Measurements from ENCODE around the gene KIFAP3. TPM values are rescaled to one million over a fixed set of nuclear protein-coding genes. Genes with fewer than 3 reads are reported as not detected.
"Not testable (repeated sequence)": the region's sequence is repeated elsewhere in the genome, so short reads cannot be mapped to it uniquely, and the experiment has no call there.

The KIFAP3 gene
- total and polyA plus RNA-seq, 12 donors, result 16.5 to 84.0 (median 54.0) TPM

DNA sequence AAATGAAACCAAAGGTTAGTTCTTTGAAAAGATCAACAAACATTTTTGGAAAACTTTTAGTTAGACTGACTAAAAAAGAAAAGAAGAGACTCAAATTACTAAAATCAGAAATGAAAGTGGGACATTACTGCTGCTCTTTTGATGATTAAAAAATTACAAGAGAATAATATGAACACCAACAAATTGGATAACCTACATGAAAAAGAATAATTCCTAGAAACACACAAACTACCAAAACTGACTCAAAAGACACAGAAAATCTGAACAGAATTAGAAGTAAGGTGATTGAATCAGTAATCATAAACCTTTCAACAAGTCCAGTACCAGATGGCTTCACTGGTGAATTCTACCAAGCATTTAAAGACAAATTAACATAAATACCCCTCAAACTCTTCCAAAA, 5.6 kb downstream of the KIFAP3 start:
- ATAC-seq (no peak), DNase-seq (no peak)
- TF ChIP-seq CTCF (IDR thresholded peaks at IDR 0.05), result no peak
- peaks cover 0 to 14% (median 0%) of the 10 kb centered on the region in 9 donors for H3K36me3 ChIP-seq
- intact Hi-C loops (cut with DNase I), result no loop called here
- H3K4me1 ChIP-seq, result peaks cover 0 to 54% (median 41%) of the 10 kb centered on the region in 9 donors
- H3K4me3 ChIP-seq, result peak overlapping the region in 2 of 10 donors; percentile 1 to 7
- no peaks in the 10 kb centered on the region for H3K27me3 ChIP-seq
- H3K9me3 ChIP-seq, result peaks cover 0 to 28% (median 2%) of the 10 kb centered on the region in 11 donors
- H3K27ac ChIP-seq, result peak overlapping the region in 4 of 10 donors; percentile 3 to 54 (median 19)

DNA sequence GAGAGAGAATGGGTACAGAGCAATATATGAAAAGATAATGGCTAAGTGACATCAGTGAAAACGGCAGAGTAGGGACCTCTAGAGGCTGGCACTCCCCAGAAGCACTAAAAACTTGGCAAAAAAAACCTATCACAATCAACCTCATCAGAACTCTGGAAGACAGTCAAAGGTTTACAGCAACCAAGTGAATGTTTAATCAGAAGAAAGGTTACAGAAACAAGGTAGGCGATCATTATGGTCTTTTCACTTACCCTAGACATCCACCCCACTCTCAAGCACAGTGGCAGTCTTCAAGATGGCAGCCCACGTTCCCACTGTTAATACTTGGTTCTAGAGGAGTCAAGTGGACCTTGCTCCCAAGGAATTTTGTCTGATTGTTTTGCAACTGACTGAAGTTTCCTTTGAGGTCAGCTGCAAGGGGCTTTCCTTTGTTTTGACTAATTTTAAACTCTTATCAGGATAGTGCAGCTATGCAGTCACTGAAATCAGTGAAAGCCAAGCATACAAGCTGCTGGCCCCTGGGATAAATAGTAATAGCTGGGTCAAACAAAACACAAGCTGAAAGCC, 7.2 kb downstream of the KIFAP3 start:
- DNase-seq (no peak), ATAC-seq (peak in 5 of 8 donors; percentile 38 to 70 (median 61))
- peaks cover 0 to 48% (median 27%) of the 10 kb centered on the region in 9 donors for H3K4me1 ChIP-seq
- H3K36me3 ChIP-seq, result peaks cover 0 to 14% (median 0%) of the 10 kb centered on the region in 9 donors
- intact Hi-C loops (cut with DNase I), result no loop called here
- no peaks in the 10 kb centered on the region for H3K27me3 ChIP-seq
- whole genome bisulfite sequencing, 2 donors, result 43 to 54% methylated on average over 3 of the region's 3 CpGs
- H3K4me3 ChIP-seq, result no peak overlapping the region
- peaks cover 0 to 28% (median 2%) of the 10 kb centered on the region in 11 donors for H3K9me3 ChIP-seq
- peak overlapping the region in 7 of 10 donors; percentile 11 to 28 (median 12) for H3K27ac ChIP-seq
- TF ChIP-seq CTCF (IDR thresholded peaks at IDR 0.05), result peak in 3 of 9 donors; percentile 20 to 33 (median 25)

GRCh38 chr1:170064821-170065220, 9.7 kb downstream of the KIFAP3 start:
- H3K4me3 ChIP-seq, result no peak overlapping the region
- no peak for TF ChIP-seq CTCF (IDR thresholded peaks at IDR 0.05)
- intact Hi-C loops (cut with DNase I), result no loop called here
- peaks cover 0 to 15% (median 0%) of the 10 kb centered on the region in 11 donors for H3K9me3 ChIP-seq
- DNase-seq, result no peak
- 74% methylated on average over 1 of the region's 1 CpG for WGBS, 2 donors
- no peaks in the 10 kb centered on the region for H3K27me3 ChIP-seq
- ATAC-seq, result no peak
- no peaks in the 10 kb centered on the region for H3K36me3 ChIP-seq
- no peak overlapping the region for H3K27ac ChIP-seq
- peaks cover 0 to 44% (median 26%) of the 10 kb centered on the region in 9 donors for H3K4me1 ChIP-seq

DNA sequence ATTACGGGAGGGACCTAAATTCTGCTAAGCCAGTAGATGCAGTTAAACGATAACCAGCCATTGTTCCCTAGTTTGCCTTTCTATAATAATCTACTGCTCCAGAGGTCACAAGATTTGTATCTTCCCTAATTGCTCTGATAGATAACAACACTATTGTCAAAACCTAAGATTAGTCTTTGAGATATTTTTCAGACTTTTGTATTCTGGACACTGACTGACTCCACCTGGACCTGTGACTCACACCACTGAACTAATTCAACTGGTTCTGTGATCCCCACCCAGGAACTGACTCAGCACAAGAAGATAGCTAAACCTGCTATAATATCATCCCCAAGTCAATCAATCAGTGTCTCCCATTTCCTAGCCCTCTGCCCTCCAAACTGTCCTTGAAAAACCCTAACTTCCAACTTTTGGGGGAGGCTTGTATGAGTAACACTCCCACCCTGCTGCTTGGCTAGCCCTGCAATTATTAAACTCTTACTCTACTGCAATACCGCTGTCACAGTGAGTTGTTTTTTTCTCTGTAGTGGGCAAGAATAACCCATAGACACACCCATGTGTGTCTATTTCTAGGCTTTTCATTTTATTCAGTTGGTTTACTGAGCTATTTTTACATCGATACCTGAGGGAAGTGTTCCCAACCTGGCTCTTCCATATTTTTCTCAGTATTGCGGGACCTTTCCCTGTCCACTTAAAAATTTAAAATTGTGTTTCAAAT, 11.2 kb downstream of the KIFAP3 start:
- DNase-seq (no peak), ATAC-seq (peak in 1 of 8 donors; percentile 48)
- no peak overlapping the region for H3K4me3 ChIP-seq
- no peak overlapping the region for H3K27ac ChIP-seq
- 85 to 96% methylated on average over 5 of the region's 5 CpGs for WGBS, 2 donors
- peaks cover 0 to 12% (median 0%) of the 10 kb centered on the region in 11 donors for H3K9me3 ChIP-seq
- H3K36me3 ChIP-seq, result no peaks in the 10 kb centered on the region
- H3K27me3 ChIP-seq, result no peaks in the 10 kb centered on the region
- intact Hi-C loops (cut with DNase I), result no loop called here
- no peak for TF ChIP-seq CTCF (IDR thresholded peaks at IDR 0.05)
- H3K4me1 ChIP-seq, result peaks cover 0 to 31% (median 13%) of the 10 kb centered on the region in 9 donors

- H3K4me3 ChIP-seq; H3K36me3 ChIP-seq; intact Hi-C loops (cut with DNase I); H3K27ac ChIP-seq; H3K27me3 ChIP-seq; ATAC-seq; DNase-seq: not testable (repeated sequence)
- H3K9me3 ChIP-seq, result peaks cover 0 to 12% (median 0%) of the 10 kb centered on the region in 11 donors
- WGBS, 2 donors, result 95% methylated on average over 4 of the region's 4 CpGs
- peaks cover 0 to 29% (median 8%) of the 10 kb centered on the region in 9 donors for H3K4me1 ChIP-seq
Measured at GRCh38 chr1:170061676-170062075, 12.8 kb downstream of the KIFAP3 start.

- H3K36me3 ChIP-seq; H3K4me3 ChIP-seq; H3K27ac ChIP-seq; intact Hi-C loops (cut with DNase I); DNase-seq; H3K27me3 ChIP-seq; ATAC-seq: not testable (repeated sequence)
- Histone ChIP-seq H3K9me3 (peaks cover 0 to 12% (median 0%) of the 10 kb centered on the region in 11 donors), H3K4me1 (peaks cover 0 to 24% (median 9%) of the 10 kb centered on the region in 9 donors)
- 60 to 75% methylated on average over 2 of the region's 3 CpGs for WGBS, 2 donors
Measured at GRCh38 chr1:170060015-170060520, 14.4 kb downstream of the KIFAP3 start.
